ENCODE measurements around the gene CTDP1.

- TF ChIP-seq CTCF (IDR thresholded peaks at IDR 0.05; ENCODE audit: low read depth, low read length, missing input control) (no peak), RAD21 (IDR thresholded peaks at IDR 0.05) (no peak), TAF1 (conservative IDR thresholded peaks at IDR 0.05) (no peak), GABPA (IDR thresholded peaks at IDR 0.05 in 1 of 2, conservative IDR thresholded peaks at IDR 0.05 in 1 of 2) (no peak), JUND (IDR thresholded peaks at IDR 0.05) (no peak), ZBTB33 (IDR thresholded peaks at IDR 0.05) (no peak), RXRA (IDR thresholded peaks at IDR 0.05) (no peak), FOXA1 (IDR thresholded peaks at IDR 0.05) (no peak)
- TF ChIP-seq, protein P1, sequence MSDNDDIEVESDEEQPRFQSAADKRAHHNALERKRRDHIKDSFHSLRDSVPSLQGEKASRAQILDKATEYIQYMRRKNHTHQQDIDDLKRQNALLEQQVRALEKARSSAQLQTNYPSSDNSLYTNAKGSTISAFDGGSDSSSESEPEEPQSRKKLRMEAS (IDR thresholded peaks at IDR 0.05), result no peak
- TF ChIP-seq, protein P2, sequence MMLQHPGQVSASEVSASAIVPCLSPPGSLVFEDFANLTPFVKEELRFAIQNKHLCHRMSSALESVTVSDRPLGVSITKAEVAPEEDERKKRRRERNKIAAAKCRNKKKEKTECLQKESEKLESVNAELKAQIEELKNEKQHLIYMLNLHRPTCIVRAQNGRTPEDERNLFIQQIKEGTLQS (IDR thresholded peaks at IDR 0.05), result no peak
Observed at GRCh38 chr18:79723628-79724027, 44.0 kb downstream of the CTDP1 start.

Data from liver (tissue), 3 donors.